Erythroblast (primary cell): ENCODE data around the gene CFAP90.

Experiments used
- GATA1 ChIP-seq: IDR thresholded peaks from 2 replicates; pipeline ENCODE4 v1.6.1; 2011; ENCODE audit warnings: low read depth, mild to moderate bottlenecking, control low read depth, low read length, moderate library complexity
- POLR2A ChIP-seq: IDR thresholded peaks from 2 replicates; pipeline ENCODE4 v1.6.1; 2011; ENCODE audit warnings: mild to moderate bottlenecking, low read length

DNA sequence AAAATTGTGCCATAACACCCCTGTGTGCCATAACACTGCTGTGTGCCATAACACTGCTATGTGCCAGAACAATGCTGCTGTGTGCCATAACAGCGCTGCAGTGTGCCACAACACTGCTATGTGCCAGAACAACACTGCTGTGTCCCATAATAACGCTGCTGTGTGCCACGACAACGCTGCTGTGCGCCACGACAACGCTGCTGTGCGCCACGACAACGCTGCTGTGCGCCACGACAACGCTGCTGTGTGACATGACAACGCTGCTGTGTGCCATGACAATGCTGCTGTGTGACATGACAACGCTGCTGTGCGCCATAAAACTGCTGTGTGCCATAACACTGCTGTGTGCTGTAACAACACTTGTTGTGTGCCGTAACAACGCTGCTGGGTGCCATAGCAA lies 25.9 kb downstream of the CFAP90 start:
- no peak for TF ChIP-seq POLR2A
- no peak for TF ChIP-seq GATA1
